GM12878 (cell line): ENCODE measurements around the gene TSPAN31. TPM values are rescaled to one million over a fixed set of nuclear protein-coding genes. Genes with fewer than 3 reads are reported as not detected.

Source experiments
- ATF7 ChIP-seq: fragments of 450-650 bp; IDR thresholded peaks from 2 replicates; pipeline ENCODE4 v1.6.1; 2016; ENCODE audit warnings: low read depth, mild to moderate bottlenecking
- BACH1 ChIP-seq: fragments of 450-650 bp; IDR thresholded peaks from 2 replicates; pipeline ENCODE4 v1.6.1; 2017; ENCODE audit warnings: mild to moderate bottlenecking, borderline replicate concordance
- CHD1 ChIP-seq: IDR thresholded peaks from 2 replicates; pipeline ENCODE4 v1.6.1; 2012; ENCODE audit warnings: low read depth, low read length, improper control_type of control experiment
- CTCF ChIP-seq, 3 experiments: IDR thresholded peaks in 2 of 3; conservative IDR thresholded peaks in 1 of 3; 2 replicates each; pipeline ENCODE4 v1.5.1; 2011; ENCODE audit warnings: low read depth in 3 of 3, low read length in 3 of 3, mild to moderate bottlenecking in 3 of 3, control low read depth in 2 of 3, moderate library complexity in 2 of 3, inconsistent platforms in 1 of 3, mixed read lengths in 1 of 3; ENCODE audit not compliant: control insufficient read depth in 2 of 3, insufficient read depth in 1 of 3; ENCODE audit errors: extremely low read depth in 1 of 3
- E4F1 ChIP-seq: fragments of 450-650 bp; IDR thresholded peaks from 2 replicates; pipeline ENCODE4 v1.6.1; 2018; ENCODE audit warnings: borderline replicate concordance, mild to moderate bottlenecking; ENCODE audit not compliant: partially characterized antibody
- FOS ChIP-seq: IDR thresholded peaks from 3 replicates; pipeline ENCODE4 v1.6.1; 2011; ENCODE audit warnings: borderline replicate concordance; ENCODE audit not compliant: insufficient read length; ENCODE audit errors: extremely low read depth
- FOXK2 ChIP-seq: fragments of 450-650 bp; IDR thresholded peaks from 2 replicates; pipeline ENCODE4 v1.6.1; 2017; ENCODE audit warnings: mild to moderate bottlenecking, moderate library complexity
- JUNB ChIP-seq: IDR thresholded peaks from 2 replicates; pipeline ENCODE4 v1.6.1; 2016; ENCODE audit warnings: antibody characterized with exemption, mild to moderate bottlenecking
- MXI1 ChIP-seq: fragments of 150-350 bp; IDR thresholded peaks from 2 replicates; pipeline ENCODE4 v1.6.1; 2011; ENCODE audit warnings: low read depth, mild to moderate bottlenecking, inconsistent platforms, low read length, improper control_type of control experiment
- NFXL1 ChIP-seq: fragments of 450-650 bp; IDR thresholded peaks from 2 replicates; pipeline ENCODE4 v1.6.1; 2017; ENCODE audit warnings: antibody characterized with exemption, mild to moderate bottlenecking, borderline replicate concordance
- NR2F1 ChIP-seq: fragments of 450-650 bp; conservative IDR thresholded peaks from 2 replicates; pipeline ENCODE4 v1.6.1; 2017; ENCODE audit warnings: mild to moderate bottlenecking
- PKNOX1 ChIP-seq: fragments of 450-650 bp; IDR thresholded peaks from 2 replicates; pipeline ENCODE4 v1.6.1; 2016; ENCODE audit warnings: mild to moderate bottlenecking
- SPI1 ChIP-seq: IDR thresholded peaks from 2 replicates; pipeline ENCODE4 v1.6.1; 2011; ENCODE audit warnings: low read depth, mild to moderate bottlenecking, low read length, moderate library complexity, borderline replicate concordance; ENCODE audit not compliant: insufficient read depth
- SUZ12 ChIP-seq: fragments of 200-600 bp; sonication (generic); IDR thresholded peaks from one replicate; pipeline ENCODE4 v1.6.1; 2018; ENCODE audit warnings: antibody characterized with exemption, mild to moderate bottlenecking; ENCODE audit not compliant: unreplicated experiment
- TCF3 ChIP-seq: IDR thresholded peaks from 2 replicates; pipeline ENCODE4 v1.6.1; 2012; ENCODE audit warnings: low read depth, mild to moderate bottlenecking, low read length, borderline replicate concordance; ENCODE audit not compliant: insufficient read depth
- YBX1 ChIP-seq: fragments of 450-650 bp; IDR thresholded peaks from 2 replicates; pipeline ENCODE4 v1.6.1; 2016; ENCODE audit warnings: antibody characterized with exemption
- ZNF217 ChIP-seq: fragments of 450-650 bp; IDR thresholded peaks from 2 replicates; pipeline ENCODE4 v1.6.1; 2017; ENCODE audit warnings: antibody characterized with exemption, mild to moderate bottlenecking
- ZNF592 ChIP-seq: fragments of 450-650 bp; IDR thresholded peaks from 2 replicates; pipeline ENCODE4 v1.6.1; 2017; ENCODE audit warnings: mild to moderate bottlenecking, moderate library complexity
- ZSCAN29 ChIP-seq: fragments of 450-650 bp; IDR thresholded peaks from 2 replicates; pipeline ENCODE4 v1.6.1; 2017; ENCODE audit warnings: mild to moderate bottlenecking, moderate library complexity
- ZZZ3 ChIP-seq: IDR thresholded peaks from 2 replicates; pipeline ENCODE4 v1.6.1; 2011; ENCODE audit warnings: low read depth; ENCODE audit not compliant: control insufficient read depth, insufficient read length
- polyA plus RNA-seq, 11 experiments: library from polyadenylated mRNA; depleted of rRNA in 4 of 11; unstranded in 6 of 11; stranded (reverse) in 5 of 11; fragments of >200 nt; fragmentation: Nextera tagmentation in 4 of 11; fragmentation: Illumina TruSeq in 1 of 11; extraction: Ambion mirVana in 4 of 11; extraction: Trizol in 1 of 11; gene quantifications; 1 replicate in 1 of 11; 2 replicates in 10 of 11; pipeline versions ENCODE4 v1.2.1 to v1.2.3, GENCODE V29; 2011 to 2016; ENCODE audit warnings: inconsistent platforms in 2 of 11, missing spikeins in 2 of 11, low read depth in 1 of 11
- total RNA-seq, 4 experiments: library from RNA; depleted of rRNA in 3 of 4; stranded (reverse); fragments of >200 nt in 3 of 4; fragmentation: Illumina TruSeq in 1 of 4; extraction: Trizol in 1 of 4; gene quantifications; 2 replicates each; pipeline versions ENCODE4 v1.2.1 to v1.2.3, GENCODE V29; 2013 to 2021

Gene TSPAN31
- total and polyA plus RNA-seq, 10 of the 15 experiments (the other 5 are each of a cell fraction or from before 2014, with no cell fraction given), result 11.8 to 32.2 (median 24.7) TPM

- TF ChIP-seq CTCF (IDR thresholded peaks at IDR 0.05 in 2 of 3, conservative IDR thresholded peaks at IDR 0.05 in 1 of 3; ENCODE audit: control insufficient read depth in 2 of 3, extremely low read depth in 1 of 3, insufficient read depth in 1 of 3, low read depth in 3 of 3, low read length in 3 of 3) (peak; percentile 75 to 94 (median 86)), FOS (no peak), NFXL1 (no peak), ZSCAN29 (no peak), SUZ12 (no peak), JUNB (no peak), BACH1 (peak; percentile 38; the same call in 1 of the 2 replicates), SPI1 (no peak), PKNOX1 (peak; percentile 72), YBX1 (no peak), CHD1 (no peak), ZNF592 (no peak), ZZZ3 (no peak), TCF3 (no peak), MXI1 (no peak), E4F1 (no peak), ATF7 (no peak), FOXK2 (no peak), ZNF217 (no peak), NR2F1 (0 out of 2 replicates have a peak, but pooled peaks have one; percentile 14)
These were observed 11.8 kb downstream of the TSPAN31 start (continued) for GRCh38 chr12:57756406-57757341.
